OCI-LY1 (cell line): ENCODE results near the gene PARVA.

Source experiments
- H2AFZ ChIP-seq: fragments of 200-600 bp; sonication (generic), shearing (Covaris generic); 2 replicates; pipeline ENCODE4 v1.6.0; 2014; ENCODE audit warnings: antibody characterized with exemption, mild to moderate bottlenecking, low read length
- H3F3A ChIP-seq: fragments of 200-600 bp; sonication (generic), shearing (Covaris generic); 2 replicates; pipeline ENCODE4 v1.6.0; 2014; ENCODE audit warnings: mild to moderate bottlenecking, antibody characterized with exemption, low read length, moderate library complexity; ENCODE audit not compliant: insufficient read depth
- H3K27ac ChIP-seq: fragments of 200-600 bp; sonication (generic); 2 replicates; pipeline ENCODE4 v1.5.1; 2014; ENCODE audit warnings: low read length, mixed run types, mild to moderate bottlenecking, low read depth; ENCODE audit not compliant: poor library complexity, severe bottlenecking
- H3K27me3 ChIP-seq: fragments of 200-600 bp; sonication (generic); 2 replicates; pipeline ENCODE4 v1.6.0; 2014; ENCODE audit warnings: antibody characterized with exemption, mild to moderate bottlenecking, low read length, moderate library complexity; ENCODE audit not compliant: insufficient read depth
- H3K36me3 ChIP-seq: fragments of 200-600 bp; sonication (generic); 2 replicates; pipeline ENCODE4 v1.6.1; 2014; ENCODE audit warnings: mild to moderate bottlenecking, antibody characterized with exemption, low read length, moderate library complexity, mixed read lengths; ENCODE audit not compliant: insufficient read depth
- H3K4me1 ChIP-seq: fragments of 200-600 bp; sonication (generic); 2 replicates; pipeline ENCODE4 v1.5.1; 2014; ENCODE audit warnings: mild to moderate bottlenecking, low read length, moderate library complexity; ENCODE audit not compliant: insufficient read depth, severe bottlenecking
- H3K4me2 ChIP-seq: fragments of 200-600 bp; sonication (generic), shearing (Covaris generic); 2 replicates; pipeline ENCODE4 v1.6.1; 2014; ENCODE audit warnings: low read length
- H3K4me3 ChIP-seq: fragments of 200-600 bp; sonication (generic); 2 replicates; pipeline ENCODE4 v1.5.1; 2014; ENCODE audit warnings: low read length, low read depth, mild to moderate bottlenecking, mixed read lengths; ENCODE audit not compliant: poor library complexity, severe bottlenecking
- H3K79me2 ChIP-seq: fragments of 200-600 bp; shearing (Covaris generic); 2 replicates; pipeline ENCODE4 v1.6.1; 2016; ENCODE audit warnings: mixed run types, low read length, mixed read lengths; ENCODE audit not compliant: insufficient read depth
- H3K9ac ChIP-seq: fragments of 200-600 bp; sonication (generic), shearing (Covaris generic); 2 replicates; pipeline ENCODE4 v1.6.1; 2014; ENCODE audit warnings: mild to moderate bottlenecking, low read length, mixed read lengths
- H3K9me2 ChIP-seq: fragments of 200-600 bp; sonication (generic), shearing (Covaris generic); 2 replicates; pipeline ENCODE4 v1.6.1; 2014; ENCODE audit warnings: low read depth, mild to moderate bottlenecking, low read length, mixed read lengths
- H3K9me3 ChIP-seq: fragments of 200-600 bp; shearing (Covaris generic); 2 replicates; pipeline ENCODE4 v1.6.1; 2014; ENCODE audit warnings: low read length, mixed read lengths
- H4K20me1 ChIP-seq: fragments of 200-600 bp; sonication (generic), shearing (Covaris generic); 2 replicates; pipeline ENCODE4 v1.6.0; 2016; ENCODE audit warnings: mild to moderate bottlenecking, low read length; ENCODE audit not compliant: insufficient read depth
- EZH2 ChIP-seq: fragments of 200-600 bp; sonication (generic), shearing (Covaris generic); IDR thresholded peaks from 2 replicates; pipeline ENCODE4 v1.8.0; 2017; ENCODE audit warnings: borderline replicate concordance, mixed run types, mild to moderate bottlenecking, antibody characterized with exemption, low read length, moderate library complexity, mixed read lengths
- TF ChIP-seq, protein P1 (sequence below): fragments of 200-600 bp; sonication (generic), shearing (Covaris generic); IDR thresholded peaks from 2 replicates; pipeline ENCODE4 v1.5.1; 2017; ENCODE audit warnings: mild to moderate bottlenecking, antibody characterized with exemption, low read length, moderate library complexity, mixed read lengths

PARVA gene

DNA sequence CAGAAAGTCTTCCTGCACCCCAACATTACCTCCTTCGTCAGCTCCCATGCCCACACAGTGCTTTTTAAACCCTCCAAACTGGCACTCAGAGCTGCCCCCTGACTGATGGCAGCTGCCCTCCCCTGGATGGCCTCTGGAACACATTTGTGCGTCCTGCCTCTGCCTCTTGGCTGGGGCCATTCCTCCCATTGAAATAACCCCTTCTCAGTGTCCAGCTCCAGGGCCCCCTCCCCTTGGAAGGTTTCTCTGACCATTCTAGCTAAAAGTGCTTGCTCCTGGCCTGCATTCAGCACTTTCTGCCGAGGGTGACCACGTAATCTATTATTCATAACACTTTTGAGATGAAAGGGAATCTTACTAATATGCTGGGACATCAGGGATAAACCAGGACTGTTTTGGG, 130.0 kb downstream of the PARVA start:
- Histone ChIP-seq H3K27me3 (no peaks in the 10 kb centered on the region), H3K36me3 (no peaks in the 10 kb centered on the region), H3K4me1 (no peaks in the 10 kb centered on the region), H3K27ac (no peak overlapping the region), H2AFZ (no peak overlapping the region), H3F3A (no peaks in the 10 kb centered on the region), H3K4me3 (no peak overlapping the region), H3K79me2 (no peaks in the 10 kb centered on the region), H3K9me3 (no peaks in the 10 kb centered on the region), H4K20me1 (no peaks in the 10 kb centered on the region), H3K4me2 (no peak overlapping the region), H3K9ac (no peak overlapping the region), H3K9me2 (no peaks in the 10 kb centered on the region)
- TF ChIP-seq, protein P1, sequence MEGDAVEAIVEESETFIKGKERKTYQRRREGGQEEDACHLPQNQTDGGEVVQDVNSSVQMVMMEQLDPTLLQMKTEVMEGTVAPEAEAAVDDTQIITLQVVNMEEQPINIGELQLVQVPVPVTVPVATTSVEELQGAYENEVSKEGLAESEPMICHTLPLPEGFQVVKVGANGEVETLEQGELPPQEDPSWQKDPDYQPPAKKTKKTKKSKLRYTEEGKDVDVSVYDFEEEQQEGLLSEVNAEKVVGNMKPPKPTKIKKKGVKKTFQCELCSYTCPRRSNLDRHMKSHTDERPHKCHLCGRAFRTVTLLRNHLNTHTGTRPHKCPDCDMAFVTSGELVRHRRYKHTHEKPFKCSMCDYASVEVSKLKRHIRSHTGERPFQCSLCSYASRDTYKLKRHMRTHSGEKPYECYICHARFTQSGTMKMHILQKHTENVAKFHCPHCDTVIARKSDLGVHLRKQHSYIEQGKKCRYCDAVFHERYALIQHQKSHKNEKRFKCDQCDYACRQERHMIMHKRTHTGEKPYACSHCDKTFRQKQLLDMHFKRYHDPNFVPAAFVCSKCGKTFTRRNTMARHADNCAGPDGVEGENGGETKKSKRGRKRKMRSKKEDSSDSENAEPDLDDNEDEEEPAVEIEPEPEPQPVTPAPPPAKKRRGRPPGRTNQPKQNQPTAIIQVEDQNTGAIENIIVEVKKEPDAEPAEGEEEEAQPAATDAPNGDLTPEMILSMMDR, result no peak
- no peak for TF ChIP-seq EZH2

DNA sequence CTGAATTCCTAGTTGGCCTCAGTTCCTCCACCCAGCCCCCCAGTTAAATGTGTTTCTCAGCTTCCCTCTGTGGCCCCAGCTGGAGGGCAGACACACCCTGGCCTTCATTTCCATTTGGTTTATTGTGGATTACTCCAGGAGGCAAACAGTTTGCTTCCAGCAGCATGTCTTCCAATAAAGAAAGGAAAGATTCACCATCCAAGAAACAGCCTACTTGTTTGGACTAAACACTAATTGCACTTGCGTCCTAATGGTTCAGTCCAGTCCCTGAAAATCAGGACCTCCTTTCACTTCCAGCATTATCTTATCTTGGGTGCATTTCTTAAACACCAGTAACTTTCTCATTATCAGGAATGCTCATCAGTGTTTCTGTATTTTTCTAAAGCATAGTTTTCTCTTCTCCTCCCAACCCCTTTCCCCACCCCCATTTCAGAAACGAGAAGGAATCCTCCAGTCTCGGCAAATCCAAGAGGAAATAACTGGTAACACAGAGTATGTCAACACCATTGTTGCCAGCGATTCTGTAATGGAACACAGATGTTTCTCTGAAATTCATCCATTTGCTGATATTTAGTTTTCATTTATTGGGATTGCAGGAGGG, 130.9 kb downstream of the PARVA start:
- Histone ChIP-seq H2AFZ (no peak overlapping the region), H4K20me1 (no peaks in the 10 kb centered on the region), H3K4me2 (no peak overlapping the region), H3K79me2 (no peaks in the 10 kb centered on the region), H3K4me1 (no peaks in the 10 kb centered on the region), H3K9ac (no peak overlapping the region), H3K9me2 (no peaks in the 10 kb centered on the region), H3K9me3 (no peaks in the 10 kb centered on the region), H3K4me3 (no peak overlapping the region), H3K27me3 (no peaks in the 10 kb centered on the region), H3F3A (no peaks in the 10 kb centered on the region), H3K36me3 (no peaks in the 10 kb centered on the region), H3K27ac (no peak overlapping the region)
- no peak for TF ChIP-seq EZH2
- TF ChIP-seq, protein P1, result no peak

DNA sequence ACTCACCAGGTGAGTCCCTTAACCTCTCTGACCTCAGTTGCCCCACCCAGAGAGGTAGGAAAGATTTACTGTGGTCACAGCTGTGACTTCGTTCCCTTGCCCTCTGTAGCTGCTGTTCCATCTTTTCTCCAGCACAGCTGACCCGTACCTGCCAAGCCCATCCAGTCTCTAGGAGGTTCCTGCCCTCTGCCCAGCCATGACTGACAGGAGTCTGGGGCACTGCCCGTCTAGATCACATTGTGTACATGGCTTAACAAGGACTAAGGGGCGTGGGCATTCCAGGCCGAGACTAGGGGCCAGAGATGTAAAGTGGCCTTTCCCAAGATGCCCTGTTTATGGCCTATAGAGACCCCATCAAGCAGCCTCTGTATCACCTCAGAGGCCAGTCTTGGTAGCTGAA, 132.0 kb downstream of the PARVA start:
- no peaks in the 10 kb centered on the region for H3K27me3 ChIP-seq
- H3K9ac ChIP-seq, result no peak overlapping the region
- H3K9me3 ChIP-seq, result no peaks in the 10 kb centered on the region
- no peak overlapping the region for H3K4me2 ChIP-seq
- no peaks in the 10 kb centered on the region for H3K79me2 ChIP-seq
- no peaks in the 10 kb centered on the region for H3F3A ChIP-seq
- no peak overlapping the region for H2AFZ ChIP-seq
- H3K9me2 ChIP-seq, result no peaks in the 10 kb centered on the region
- H3K36me3 ChIP-seq, result no peaks in the 10 kb centered on the region
- H3K27ac ChIP-seq, result no peak overlapping the region
- no peaks in the 10 kb centered on the region for H3K4me1 ChIP-seq
- no peaks in the 10 kb centered on the region for H4K20me1 ChIP-seq
- TF ChIP-seq EZH2, result no peak
- TF ChIP-seq, protein P1, result no peak
- H3K4me3 ChIP-seq, result no peak overlapping the region
